HG02610 (cell line): Measurements from ENCODE around the gene NECTIN2.

ENCODE experiments used
- ATAC-seq: cut with Tn5 transposase; IDR thresholded peaks from one replicate; pipeline ENCODE4 v1.9.1; 2021; ENCODE audit warnings: mild to moderate bottlenecking, moderate library complexity; ENCODE audit not compliant: unreplicated experiment

NECTIN2 gene

DNA sequence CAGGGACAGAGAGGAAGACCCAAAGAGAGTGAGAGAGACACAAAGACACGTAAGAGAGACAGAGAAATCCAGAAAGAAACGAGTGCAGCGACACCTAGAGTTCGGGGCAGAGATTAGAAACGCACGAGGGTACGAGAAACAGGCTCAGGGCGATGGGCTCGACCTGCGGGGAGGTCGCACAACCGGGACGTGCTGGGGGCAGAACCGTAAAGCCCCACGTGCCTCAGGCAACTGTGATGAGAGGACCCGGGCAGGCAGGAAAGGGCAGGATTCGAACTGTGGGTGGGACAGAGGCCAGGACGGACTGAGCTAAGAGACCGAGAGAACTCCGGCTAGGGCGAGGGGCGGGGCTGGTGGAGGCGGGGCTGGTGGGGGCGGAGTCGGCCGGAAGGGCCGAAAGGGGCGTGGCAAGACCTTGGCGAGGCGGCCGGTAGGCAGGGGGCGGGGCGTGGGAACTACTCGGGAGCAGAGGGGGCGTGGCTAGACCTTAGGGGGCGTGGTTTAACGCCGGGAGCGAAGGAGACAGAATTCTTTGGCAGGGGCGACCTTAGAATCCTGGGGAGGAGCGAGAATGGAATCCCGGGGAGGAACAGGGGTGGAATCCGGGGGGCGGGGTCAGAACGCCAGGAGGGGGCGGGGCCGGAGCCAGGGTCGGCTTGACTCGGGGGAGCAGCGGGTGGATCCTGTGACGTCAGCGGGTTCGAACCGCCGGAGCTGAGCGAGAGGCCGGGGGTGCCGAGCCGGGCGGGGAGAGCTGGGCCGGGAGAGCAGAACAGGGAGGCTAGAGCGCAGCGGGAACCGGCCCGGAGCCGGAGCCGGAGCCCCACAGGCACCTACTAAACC is at the start of gene NECTIN2:
TSS of gene NECTIN2 (plus strand) at position 686 of the 843 bp plus-strand sequence. CDS start 229 bp downstream, outside the sequence.
- no peak for ATAC-seq

DNA sequence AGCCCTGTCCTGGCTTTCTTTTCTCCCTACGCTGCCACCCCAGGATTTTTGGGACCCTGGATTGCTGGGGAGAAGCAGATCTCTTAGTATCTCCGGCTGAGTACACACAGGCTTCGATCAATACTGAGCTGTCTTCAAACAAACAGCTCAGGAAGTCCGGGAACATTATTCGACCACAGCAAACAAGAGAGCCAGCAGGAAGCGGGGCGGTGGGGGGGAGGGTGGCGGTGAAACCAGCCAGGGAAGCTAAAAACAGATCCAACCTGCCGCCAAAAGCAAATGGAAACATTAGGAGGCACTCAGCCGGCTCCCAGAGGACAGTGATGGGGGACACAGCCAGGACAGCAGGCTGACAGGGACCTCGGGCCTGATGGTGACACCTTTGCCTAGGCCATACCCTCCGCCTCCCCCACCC is 49.4 kb upstream of the NECTIN2 start:
- ATAC-seq, result no peak

DNA sequence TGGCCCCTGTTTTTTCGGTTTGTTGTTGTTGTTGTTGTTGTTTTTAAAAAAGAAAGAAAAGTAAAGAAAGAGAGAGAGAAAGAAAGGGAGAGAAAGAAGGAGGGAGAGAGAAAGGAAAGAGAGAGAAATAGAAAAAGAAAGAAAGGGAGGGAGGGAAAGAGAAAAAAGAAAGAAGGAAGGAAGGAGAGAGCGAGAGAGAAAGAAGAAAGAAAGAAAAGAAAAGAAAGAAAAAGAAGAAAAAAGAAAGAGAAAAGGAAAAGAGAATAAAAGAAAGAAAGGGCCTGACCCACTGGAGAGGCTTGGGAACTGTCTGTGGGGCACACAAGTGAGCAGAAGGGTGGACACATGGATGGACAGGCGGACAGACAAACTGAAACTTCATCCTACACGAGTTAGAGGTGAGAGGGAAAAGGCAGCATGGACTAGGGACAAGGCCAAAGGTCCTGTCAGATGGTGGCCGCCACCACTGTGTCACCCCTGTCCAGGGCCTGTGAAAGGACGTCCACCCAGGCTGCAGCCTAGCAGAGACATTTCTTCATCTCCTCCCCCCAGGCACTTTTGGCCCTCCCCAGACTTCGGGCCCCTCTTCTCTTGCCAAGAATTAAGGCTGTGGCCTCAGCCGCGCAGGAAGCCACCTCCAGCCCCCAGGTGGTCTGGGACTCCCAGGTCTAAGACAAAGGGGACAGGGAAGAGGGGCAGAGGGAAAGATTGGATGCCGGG is 46.3 kb upstream of the NECTIN2 start:
- ATAC-seq, result no peak

DNA sequence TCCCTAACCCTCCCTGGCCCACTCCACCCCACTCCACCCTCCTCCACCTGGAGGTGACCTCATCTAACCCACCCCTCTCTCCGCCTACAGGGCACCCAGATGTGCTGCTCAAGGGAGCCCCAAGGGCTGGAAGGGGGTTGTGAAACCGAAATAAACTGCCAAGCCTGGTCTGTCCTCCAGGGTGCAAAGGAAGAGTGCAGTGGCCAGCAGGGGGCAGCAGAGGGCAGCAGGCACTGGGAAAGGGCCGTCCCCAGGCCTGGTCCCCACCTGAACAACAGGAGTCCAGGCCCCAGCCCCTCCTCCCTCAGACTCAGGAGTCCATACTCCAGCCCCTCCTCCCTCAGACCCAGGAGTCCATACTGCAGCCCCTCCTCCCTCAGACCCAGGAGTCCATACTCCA is 45.6 kb upstream of the NECTIN2 start:
- ATAC-seq, result no peak

DNA sequence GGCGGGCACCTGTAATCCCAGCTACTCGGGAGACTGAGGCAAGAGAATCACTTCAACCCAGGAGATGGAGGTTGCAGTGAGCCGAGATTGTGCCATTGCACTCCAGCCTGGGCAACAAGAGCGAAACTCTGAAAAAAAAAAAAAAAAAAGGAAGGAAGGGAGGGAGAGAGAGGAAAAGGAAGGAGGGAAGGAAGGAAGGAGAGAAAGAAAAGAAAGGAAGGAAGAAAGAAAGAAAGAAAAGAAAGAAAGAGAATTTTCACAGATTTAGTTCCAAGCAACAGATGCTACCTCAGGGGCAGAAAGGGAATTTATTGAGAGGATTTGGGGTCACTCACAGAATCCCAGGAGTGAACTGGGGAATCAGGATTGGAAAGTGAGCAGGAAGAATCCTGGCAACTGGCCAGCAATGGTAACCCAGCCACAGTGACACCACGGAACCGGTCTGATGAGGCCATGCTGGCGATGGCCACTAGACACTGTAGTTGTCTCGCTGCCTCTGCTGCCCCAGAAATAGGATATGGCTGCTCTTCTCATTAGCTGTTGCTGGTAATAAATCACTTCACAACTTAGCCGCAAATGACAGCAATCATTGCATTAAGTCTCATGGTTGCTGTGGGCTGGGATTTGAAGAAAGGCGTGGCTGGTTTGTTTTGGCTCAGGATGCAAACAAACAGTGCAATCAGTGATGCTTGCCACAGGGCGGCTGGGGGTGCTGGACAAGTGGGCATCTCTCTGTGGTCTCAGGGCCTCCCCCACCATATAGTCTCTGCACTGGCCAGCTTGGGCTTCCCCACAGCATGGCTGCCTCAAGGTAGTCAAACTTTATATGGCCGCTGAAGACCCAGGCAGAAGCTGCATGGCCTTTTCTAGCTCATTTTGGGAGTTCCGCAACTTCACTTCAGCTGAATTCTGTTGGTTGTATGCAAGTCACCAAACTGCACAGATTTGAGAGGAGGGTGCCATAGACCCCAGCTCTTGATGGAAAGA is 42.4 kb upstream of the NECTIN2 start:
- ATAC-seq, result no peak

DNA sequence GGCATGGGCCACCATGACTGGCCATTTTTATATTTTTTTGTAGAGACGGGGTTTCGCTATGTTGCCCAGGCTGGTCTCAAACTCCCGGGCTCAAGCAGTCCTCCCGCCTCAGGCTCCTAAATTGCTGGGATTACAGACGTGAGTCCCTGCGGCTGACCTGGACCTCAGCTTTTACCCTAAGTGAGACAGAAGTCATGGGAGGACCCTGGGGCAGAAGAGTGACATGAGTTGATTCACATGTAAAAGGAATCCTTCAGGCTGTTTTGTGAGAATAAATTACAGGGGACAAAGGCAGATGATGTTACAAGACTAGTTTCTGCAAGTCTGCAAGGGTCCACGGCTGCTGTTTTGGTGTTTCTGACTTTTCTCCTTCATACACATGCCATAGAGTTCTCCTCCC is 39.8 kb upstream of the NECTIN2 start:
- ATAC-seq, result no peak

DNA sequence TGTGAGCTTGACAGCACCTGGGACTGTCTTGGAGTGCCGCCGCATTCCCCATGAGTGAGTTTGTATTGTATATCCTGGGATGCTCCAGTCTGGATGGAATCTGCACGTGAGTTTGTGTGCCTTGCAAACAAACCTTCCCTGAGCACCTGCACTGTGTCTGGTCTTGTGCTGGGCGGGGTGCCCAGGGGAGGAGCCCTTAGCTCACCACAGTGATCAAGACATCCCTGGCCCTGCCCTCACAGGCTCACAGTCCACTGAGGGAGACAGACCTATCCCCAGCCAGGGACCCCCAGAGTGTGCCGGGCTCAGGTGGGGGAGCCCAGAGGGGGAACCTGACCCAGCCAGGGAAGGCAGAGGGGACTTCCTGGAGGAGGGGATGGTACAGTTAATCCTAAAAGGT is 38.9 kb upstream of the NECTIN2 start:
- ATAC-seq, result no peak

DNA sequence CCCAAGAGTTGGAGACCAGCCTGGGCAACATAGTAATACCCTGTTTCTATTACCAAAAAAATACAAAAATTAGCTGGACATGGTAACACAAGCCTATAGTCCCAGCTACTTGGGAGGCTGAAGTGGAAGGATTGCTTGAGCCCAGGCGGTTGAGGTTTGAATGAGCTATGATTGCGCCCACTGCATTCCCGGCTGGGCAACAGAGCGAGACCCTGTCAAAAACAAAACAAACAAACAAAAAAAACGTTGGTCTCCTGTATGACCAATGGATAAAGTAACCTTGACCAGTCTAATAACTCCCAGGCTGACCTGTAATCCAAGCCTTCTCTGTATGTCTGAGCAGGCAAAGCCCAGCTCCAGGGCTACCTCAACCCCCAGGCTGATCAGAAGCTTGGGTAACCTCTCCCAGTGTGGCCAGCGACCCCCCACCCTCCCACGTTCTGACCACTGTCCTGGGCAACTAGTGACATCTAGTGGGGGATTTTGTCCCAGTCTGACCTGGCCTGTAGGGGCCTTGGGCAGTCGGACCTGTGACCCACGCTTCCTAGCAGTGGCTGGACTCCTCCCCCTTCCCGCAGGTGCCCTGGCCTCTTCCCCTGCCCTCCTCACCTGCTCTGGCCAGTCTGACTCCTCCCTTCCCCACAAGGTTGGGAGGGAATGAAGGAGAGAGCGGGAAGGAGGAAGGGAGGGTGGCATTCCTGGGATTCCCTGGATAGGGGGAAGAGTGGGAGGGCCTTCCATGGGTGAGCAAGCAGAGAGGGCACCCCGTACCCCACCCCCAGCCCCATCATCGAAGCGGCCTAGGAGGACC is 38.2 kb upstream of the NECTIN2 start:
- no peak for ATAC-seq

DNA sequence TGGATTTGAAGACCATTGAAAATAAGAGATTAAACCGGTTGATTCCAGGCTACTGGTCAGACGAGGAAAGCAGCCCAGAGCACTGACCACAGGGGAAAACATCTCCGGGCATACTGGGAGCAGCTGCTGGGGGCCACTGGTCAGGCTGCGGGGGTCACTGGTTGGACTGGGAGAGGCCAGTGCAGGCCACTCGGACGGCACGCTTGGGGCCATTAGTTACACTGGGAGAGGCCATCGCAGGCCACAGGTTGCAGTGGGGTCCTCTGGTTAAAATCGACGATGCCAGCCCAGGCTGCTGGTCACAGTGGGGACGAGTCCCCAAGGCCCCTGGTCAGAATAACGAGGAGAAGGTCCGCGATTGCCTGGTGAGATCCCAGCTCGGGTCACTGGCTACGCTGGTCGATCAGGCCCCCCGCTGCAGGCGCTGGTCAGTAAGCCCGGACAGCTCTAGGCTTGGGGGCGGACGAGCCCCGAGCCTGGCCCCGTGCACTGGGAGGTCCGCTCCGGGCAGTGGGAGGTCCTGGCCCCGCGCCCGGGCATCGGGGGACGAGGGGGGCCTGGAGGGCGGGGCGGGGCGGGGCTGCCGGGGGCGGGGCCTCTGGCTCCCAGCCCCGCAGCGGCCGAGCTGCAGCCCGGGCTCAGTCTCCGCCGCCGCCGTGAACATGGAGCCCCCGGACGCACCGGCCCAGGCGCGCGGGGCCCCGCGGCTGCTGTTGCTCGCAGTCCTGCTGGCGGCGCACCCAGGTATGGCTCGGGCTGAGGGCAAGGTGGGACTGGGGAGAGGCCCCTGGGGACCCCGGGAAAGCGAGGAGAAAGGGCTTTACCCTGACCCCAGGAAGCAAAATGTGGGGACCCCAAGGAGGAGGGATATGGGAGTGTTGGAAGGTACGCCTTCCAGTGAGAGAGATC is 37.4 kb upstream of the NECTIN2 start, which contains the start of gene BCAM:
TSS of gene BCAM (plus strand) at position 641 of the 909 bp plus-strand sequence. CDS start at position 663, 22 bp downstream.
- ATAC-seq, result no peak

DNA sequence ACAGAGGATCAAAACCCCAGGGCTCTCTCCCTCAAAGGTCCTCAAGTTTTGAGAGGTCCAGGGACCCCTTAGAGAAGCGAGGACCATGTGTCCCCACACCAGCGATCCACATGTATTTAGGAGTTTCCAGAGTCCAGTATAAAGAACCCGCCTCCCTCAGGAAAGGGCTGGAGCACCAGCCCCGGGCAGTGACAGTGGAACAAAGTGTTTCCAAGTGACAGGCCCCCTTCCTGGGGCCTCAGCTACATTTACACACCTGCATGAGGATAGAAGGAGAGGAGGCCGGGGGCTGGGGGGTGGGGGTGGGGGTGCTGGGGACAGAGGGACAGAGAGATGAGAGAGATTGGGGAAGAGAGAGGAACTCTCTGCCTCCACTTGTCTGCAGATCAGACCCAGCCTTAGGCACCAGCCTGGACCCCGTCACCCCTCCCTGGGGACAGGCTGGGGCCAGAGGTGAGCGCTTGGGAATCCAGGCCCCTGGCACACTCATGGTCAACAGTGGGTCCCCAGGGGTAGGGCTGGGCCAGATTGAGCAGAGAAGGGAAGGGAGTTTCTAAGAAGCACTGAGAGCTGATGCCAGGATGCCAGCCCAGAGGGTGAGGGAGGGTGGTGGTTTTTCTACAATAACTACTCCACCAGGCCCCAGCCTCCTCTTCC is 36.4 kb upstream of the NECTIN2 start:
- ATAC-seq, result no peak

DNA sequence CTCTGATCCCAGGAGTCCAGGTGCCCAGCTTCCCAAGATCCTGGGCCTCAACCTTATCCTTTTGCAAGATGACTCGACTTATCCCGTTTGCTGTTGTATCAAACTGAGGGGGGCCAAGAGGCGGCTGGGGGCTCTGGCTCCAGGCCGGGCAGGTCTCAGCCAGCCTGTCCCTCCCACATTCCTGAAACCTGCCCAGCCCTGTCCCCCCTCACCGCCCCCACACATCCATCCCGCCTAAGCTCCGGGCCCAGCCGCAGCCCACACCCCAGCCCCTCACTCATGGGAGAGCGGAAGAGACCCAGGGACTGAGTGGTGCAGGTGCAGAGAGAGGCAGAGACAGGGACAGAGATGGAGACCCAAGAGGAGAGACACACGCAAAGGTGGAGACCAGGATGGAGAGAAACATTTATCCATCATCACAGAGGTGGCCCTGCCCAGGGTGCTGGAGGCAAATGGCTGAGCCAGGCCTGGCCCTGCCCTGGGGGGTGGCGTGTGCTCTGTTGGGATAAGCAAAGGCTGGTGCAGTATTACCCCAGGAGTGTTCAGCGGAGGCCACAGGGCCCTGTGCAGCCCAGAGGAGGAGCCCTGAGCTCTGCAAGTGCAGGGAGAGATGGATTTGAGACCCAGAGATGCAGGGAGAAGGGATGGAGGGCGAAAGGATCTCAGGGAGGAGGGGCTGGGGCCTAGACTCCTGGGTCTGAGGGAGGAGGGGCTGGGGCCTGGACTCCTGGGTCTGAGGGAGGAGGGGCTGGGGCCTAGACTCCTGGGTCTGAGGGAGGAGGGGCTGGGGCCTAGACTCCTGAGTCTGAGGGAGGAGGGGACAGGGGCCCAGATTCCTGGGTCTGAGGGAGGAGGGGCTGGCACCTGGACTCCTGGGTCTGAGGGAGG is 35.6 kb upstream of the NECTIN2 start:
- ATAC-seq, result no peak

DNA sequence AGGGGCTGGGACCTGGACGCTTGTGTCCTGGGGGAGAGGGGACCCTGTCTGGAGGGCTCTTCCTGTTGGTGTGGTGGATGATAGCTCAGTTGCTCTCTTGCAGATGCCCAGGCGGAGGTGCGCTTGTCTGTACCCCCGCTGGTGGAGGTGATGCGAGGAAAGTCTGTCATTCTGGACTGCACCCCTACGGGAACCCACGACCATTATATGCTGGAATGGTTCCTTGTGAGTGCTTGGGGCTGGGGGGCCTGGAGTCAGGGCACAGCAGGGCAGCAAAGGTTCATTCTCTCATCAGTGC is 35.0 kb upstream of the NECTIN2 start:
- no peak for ATAC-seq

DNA sequence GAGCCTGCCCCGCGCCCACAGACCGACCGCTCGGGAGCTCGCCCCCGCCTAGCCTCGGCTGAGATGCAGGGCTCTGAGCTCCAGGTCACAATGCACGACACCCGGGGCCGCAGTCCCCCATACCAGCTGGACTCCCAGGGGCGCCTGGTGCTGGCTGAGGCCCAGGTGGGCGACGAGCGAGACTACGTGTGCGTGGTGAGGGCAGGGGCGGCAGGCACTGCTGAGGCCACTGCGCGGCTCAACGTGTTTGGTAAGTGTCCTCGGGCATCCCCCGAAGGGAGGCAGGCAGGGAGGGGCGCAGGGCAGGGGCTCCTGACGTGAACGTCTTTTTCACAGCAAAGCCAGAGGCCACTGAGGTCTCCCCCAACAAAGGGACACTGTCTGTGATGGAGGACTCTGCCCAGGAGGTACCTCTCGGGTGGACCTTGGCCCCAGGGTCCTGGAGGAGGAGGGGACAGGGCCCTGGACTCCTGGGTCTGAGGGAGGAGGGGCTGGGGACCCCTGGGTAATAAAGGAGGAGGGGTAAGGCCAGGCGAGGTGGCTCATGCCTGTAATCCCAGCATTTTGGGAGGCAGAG is 33.9 kb upstream of the NECTIN2 start:
- ATAC-seq, result no peak

DNA sequence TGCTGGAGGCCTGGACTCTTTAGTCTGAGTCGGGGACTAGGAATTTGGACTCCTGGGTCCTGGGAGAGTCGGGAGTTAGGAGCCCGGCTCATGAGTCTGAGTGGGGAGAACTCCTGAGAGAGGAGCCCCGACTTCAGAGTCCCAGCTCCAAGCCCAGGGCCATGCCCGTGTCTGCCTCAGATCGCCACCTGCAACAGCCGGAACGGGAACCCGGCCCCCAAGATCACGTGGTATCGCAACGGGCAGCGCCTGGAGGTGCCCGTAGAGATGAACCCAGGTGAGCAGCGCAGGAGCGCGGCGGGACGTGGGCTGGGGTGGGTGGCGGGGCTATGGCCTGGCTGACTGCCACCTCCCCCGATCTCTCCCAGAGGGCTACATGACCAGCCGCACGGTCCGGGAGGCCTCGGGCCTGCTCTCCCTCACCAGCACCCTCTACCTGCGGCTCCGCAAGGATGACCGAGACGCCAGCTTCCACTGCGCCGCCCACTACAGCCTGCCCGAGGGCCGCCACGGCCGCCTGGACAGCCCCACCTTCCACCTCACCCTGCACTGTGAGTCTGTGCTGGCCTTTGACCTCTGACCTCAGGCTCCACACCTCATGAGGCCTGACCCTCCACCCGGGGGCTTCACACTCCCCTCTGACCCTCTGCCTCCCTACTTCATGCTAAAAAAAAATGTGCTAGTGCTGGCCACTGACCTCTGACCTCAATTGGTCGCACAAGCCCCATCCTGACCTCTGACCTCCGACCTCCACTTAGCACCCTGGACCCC is 32.8 kb upstream of the NECTIN2 start:
- ATAC-seq, result no peak

DNA sequence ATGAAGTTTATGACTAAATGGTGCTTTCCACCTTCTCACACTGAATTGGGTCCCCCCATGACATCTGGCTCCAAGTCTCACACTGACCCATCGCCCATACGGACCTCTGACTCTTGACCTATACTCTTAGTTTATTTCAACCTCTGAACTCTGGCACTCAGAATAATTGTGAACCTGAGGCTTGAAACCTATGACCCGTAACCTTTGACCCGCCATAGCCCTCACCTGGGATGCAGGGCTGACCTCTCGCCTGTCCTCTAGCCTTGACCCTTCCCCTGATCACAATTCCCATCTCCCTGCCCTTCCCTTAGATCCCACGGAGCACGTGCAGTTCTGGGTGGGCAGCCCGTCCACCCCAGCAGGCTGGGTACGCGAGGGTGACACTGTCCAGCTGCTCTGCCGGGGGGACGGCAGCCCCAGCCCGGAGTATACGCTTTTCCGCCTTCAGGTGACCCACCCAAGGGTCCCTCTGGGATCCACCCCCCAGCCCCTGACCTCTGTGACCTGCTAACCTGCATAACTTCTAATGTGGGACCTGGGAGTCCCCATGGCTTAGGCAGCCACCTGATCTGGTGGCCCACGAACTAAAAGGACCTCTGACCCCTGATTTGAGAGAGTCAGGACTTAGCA is 32.1 kb upstream of the NECTIN2 start:
- no peak for ATAC-seq

DNA sequence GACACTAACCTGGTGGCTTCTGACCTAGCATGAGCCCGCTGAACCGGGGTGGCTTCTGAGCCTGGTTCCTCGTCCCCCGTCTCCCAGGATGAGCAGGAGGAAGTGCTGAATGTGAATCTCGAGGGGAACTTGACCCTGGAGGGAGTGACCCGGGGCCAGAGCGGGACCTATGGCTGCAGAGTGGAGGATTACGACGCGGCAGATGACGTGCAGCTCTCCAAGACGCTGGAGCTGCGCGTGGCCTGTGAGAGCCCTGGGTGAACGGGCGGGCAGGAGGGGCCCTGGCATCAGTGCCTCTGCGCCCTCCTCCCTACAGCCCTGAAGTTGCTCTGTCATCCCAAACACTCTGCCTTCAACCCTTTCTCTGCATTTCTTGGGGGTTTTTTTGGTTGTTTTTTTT is 31.6 kb upstream of the NECTIN2 start:
- no peak for ATAC-seq
